BE2C (cell line): ENCODE measurements around the gene C2orf66.

Source experiments
- DNase-seq: peaks from one replicate; pipeline ENCODE4 v3.0.0-alpha.2; 2020
- H3K27me3 ChIP-seq: fragments of 250-450 bp; sonication (Bioruptor Pico); 2 replicates; pipeline ENCODE4 v1.5.1; 2020; ENCODE audit warnings: mild to moderate bottlenecking
- H3K36me3 ChIP-seq: fragments of 250-450 bp; sonication (Bioruptor Pico); 2 replicates; pipeline ENCODE4 v1.5.1; 2020; ENCODE audit warnings: mild to moderate bottlenecking
- H3K4me1 ChIP-seq: fragments of 250-450 bp; sonication (Bioruptor Pico); 2 replicates; pipeline ENCODE4 v1.5.1; 2020
- H3K4me3 ChIP-seq: 2 replicates; pipeline ENCODE4 v1.5.1; 2011; ENCODE audit warnings: low read depth, low read length
- H3K9me3 ChIP-seq: fragments of 250-450 bp; sonication (Bioruptor Pico); 2 replicates; pipeline ENCODE4 v1.5.1; 2020
- CTCF ChIP-seq: IDR thresholded peaks from 2 replicates; pipeline ENCODE4 v1.5.1; 2012; ENCODE audit warnings: mild to moderate bottlenecking, low read depth, low read length

Gene C2orf66

GRCh38 chr2:196845371-196845770 is 36.2 kb upstream of the C2orf66 start:
- Histone ChIP-seq H3K36me3 (peaks cover 27% of the 10 kb centered on the region), H3K27me3 (no peaks in the 10 kb centered on the region), H3K4me3 (no peak overlapping the region), H3K4me1 (no peaks in the 10 kb centered on the region), H3K9me3 (no peaks in the 10 kb centered on the region)
- DNase-seq: no peak
- TF ChIP-seq CTCF: no peak

GRCh38 chr2:196840171-196840570 is 31.0 kb upstream of the C2orf66 start:
- Histone ChIP-seq H3K4me1 (no peaks in the 10 kb centered on the region), H3K4me3 (no peak overlapping the region), H3K27me3 (no peaks in the 10 kb centered on the region), H3K36me3 (peaks cover 43% of the 10 kb centered on the region), H3K9me3 (no peaks in the 10 kb centered on the region)
- DNase-seq: no peak
- TF ChIP-seq CTCF: no peak

GRCh38 chr2:196839574-196839973 is 30.4 kb upstream of the C2orf66 start:
- TF ChIP-seq CTCF: no peak
- H3K4me3 ChIP-seq: no peak overlapping the region

GRCh38 chr2:196836440-196836839 is 27.3 kb upstream of the C2orf66 start:
- no peak overlapping the region for H3K4me3 ChIP-seq
- TF ChIP-seq CTCF: no peak
- H3K27me3 ChIP-seq: no peaks in the 10 kb centered on the region
- peaks cover 27% of the 10 kb centered on the region for H3K36me3 ChIP-seq
- no peaks in the 10 kb centered on the region for H3K9me3 ChIP-seq
- no peak for DNase-seq
- no peaks in the 10 kb centered on the region for H3K4me1 ChIP-seq

More at GRCh38 chr2:196839574-196839973, 30.4 kb upstream of the C2orf66 start:
- DNase-seq: no peak
- no peaks in the 10 kb centered on the region for H3K4me1 ChIP-seq
- H3K27me3 ChIP-seq: no peaks in the 10 kb centered on the region
- H3K36me3 ChIP-seq: peaks cover 42% of the 10 kb centered on the region
- no peaks in the 10 kb centered on the region for H3K9me3 ChIP-seq

- Histone ChIP-seq H3K9me3 (no peaks in the 10 kb centered on the region), H3K27me3 (no peaks in the 10 kb centered on the region), H3K4me3 (no peak overlapping the region), H3K4me1 (no peaks in the 10 kb centered on the region), H3K36me3 (peaks cover under 1% of the 10 kb centered on the region)
- TF ChIP-seq CTCF: no peak
- DNase-seq: no peak
These were observed 21.5 kb upstream of the C2orf66 start for GRCh38 chr2:196830701-196831100.

GRCh38 chr2:196827356-196827755 is 18.2 kb upstream of the C2orf66 start:
- no peak for TF ChIP-seq CTCF
- 0 out of 2 replicates have a peak, but pooled peaks cover 2% of the 10 kb centered on the region for H3K4me1 ChIP-seq

More at GRCh38 chr2:196827356-196827755, 18.2 kb upstream of the C2orf66 start:
- DNase-seq: no peak
- Histone ChIP-seq H3K27me3 (no peaks in the 10 kb centered on the region), H3K4me3 (no peak overlapping the region), H3K36me3 (no peaks in the 10 kb centered on the region), H3K9me3 (no peaks in the 10 kb centered on the region)
